OCI-LY7 (cell line): Measurements from ENCODE around the gene CTTNBP2.

Experiments
- CTCF ChIP-seq: fragments of 200-600 bp; sonication (generic); conservative IDR thresholded peaks from 2 replicates; pipeline ENCODE4 v1.5.1; 2014; ENCODE audit warnings: mild to moderate bottlenecking, antibody characterized with exemption, low read length, moderate library complexity, mixed read lengths
- EZH2phosphoT487 ChIP-seq: fragments of 200-600 bp; sonication (generic); IDR thresholded peaks from 2 replicates; pipeline ENCODE4 v1.6.1; 2018; ENCODE audit warnings: low read depth, borderline replicate concordance, mild to moderate bottlenecking, mixed run types, antibody characterized with exemption, low read length, moderate library complexity, mixed read lengths

- TF ChIP-seq EZH2phosphoT487 (no peak), CTCF (no peak)
Observed at GRCh38 chr7:117690147-117690546, 183.1 kb downstream of the CTTNBP2 start.
